Activated CD4-positive, alpha-beta T cell treated with anti-CD3 and anti-CD28 coated beads, Interleukin-2, amount 50 U/mL, for 1 hour (primary cell): Measurements from ENCODE around the gene CD46.
A peak's percentile ranks its signal among the peaks of the same experiment; 100 is the strongest.
"Not testable (repeated sequence)": the region's sequence is repeated elsewhere in the genome, so short reads cannot be mapped to it uniquely, and the experiment has no call there.

Experiments
- DNase-seq: peaks from one replicate; pipeline ENCODE4 v3.0.0-alpha.2; 2020

The CD46 gene

DNA sequence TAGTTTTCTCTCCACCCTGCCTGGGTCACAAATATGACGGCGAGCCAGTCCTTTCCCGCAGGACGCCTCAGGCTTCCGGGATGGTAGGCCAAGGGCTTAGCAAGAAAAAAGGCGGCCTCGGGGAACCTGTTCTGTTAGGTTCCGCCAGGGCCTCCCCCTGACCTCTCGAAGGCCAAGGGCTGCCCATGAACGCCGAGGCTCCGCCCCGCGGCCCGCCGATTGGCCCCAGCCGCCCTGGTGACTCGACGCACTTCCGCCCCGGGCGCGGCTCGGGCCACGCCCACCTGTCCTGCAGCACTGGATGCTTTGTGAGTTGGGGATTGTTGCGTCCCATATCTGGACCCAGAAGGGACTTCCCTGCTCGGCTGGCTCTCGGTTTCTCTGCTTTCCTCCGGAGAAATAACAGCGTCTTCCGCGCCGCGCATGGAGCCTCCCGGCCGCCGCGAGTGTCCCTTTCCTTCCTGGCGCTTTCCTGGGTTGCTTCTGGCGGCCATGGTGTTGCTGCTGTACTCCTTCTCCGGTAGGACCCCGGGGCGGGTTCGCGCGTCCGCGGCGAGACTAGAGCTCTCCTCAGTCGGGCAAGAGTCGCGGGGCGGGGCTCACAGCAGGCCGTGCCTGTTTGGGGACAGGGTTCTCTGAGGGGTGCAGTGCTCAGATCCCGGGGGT is at the start of gene CD46:
Gene CD46 (plus strand): TSS at position 265 of the 666 bp plus-strand sequence. CDS start 159 bp downstream, at position 424.
- peak; percentile 92 for DNase-seq

DNA sequence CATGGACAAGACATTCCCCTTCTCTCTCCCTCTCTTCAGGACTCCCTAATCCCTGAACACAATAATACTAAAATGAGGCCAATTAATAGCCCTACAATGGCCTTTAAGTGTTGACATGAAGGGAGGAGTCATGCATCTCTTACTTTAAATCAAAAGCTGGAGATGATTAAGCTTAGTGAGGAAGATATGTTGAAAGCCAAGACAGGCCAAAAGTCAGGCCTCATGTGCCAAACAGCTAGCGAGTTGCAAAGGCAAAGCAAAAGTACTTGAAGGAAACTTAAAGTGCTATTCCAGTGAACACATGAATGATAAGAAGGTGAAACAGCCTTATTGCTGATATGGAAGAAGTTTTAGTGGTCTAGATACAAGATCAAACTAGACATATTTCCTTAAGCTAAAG is 49.5 kb upstream of the CD46 start:
- no peak for DNase-seq

DNA sequence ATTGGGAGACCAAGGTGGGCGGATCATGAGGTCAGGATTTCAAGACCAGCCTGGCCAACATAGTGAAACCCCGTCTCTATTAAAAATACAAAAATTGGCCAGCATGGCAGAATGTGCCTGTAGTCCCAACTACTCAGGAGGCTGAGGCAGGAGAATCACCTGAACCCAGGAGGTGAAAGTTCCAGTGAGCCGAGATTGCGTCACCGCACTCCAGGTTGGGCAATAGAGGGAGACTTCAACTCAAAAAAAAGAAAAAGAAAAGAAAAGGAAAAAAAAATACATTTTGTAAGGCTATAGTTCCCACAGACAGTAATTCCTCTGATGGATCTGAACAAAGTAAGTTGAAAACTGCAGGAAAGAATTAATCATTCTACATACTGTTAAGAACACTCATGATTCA is 48.1 kb upstream of the CD46 start:
- DNase-seq, result no peak

DNA sequence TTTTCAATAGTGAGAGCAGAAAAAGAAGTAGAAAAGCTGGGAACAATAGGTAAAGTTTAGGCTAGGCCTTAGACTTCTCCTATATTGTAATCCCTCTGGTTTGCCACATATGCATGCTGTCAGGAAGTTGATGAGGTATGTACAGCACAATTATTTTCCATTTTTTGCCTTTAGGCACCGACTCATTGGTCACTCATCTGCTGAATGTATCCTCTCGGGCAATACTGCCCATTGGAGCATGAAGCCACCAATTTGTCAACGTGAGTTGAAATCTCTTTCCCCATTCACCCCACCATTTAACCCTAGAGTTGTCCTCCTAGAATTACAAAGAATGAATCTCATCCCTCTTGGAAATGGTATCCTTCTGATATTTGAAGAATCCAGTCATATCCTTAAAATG is 43.9 kb upstream of the CD46 start:
- not testable (repeated sequence) for DNase-seq

DNA sequence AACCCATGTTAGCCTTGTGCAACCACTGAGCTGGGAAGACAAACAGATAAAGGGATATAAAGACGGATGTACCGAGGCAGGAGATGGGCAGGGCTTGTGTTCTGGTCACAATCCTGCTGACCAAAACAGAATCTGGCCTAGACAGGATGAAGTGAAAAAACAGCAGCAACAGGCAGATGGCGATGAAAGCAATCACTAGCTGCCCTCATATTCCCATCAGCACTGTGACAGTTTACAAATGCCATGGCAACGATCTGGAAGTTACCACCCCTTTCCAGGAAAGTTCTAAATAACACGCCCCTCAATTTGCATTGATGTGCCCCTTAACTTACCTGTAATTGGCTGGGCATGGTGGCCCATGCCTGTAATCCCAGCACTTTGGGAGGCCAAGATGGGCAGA is 40.6 kb upstream of the CD46 start:
- no peak for DNase-seq

DNA sequence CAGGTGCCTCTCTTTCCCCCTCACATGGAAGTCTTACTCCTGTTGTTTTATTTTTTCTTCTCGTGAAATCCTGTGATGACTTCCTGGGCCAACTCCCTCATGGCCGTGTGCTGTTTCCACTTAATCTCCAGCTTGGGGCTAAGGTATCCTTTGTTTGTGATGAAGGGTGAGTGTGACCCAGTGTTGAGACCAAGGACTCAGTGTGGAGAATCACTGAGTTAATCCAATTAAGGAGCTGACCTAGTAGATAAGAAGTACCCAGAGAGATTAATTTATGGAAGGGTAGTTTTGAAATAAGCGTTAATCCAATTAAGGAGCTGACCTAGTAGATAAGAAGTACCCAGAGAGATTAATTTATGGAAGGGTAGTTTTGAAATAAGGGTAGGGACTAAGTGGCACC is 39.2 kb upstream of the CD46 start:
- DNase-seq, result not testable (repeated sequence)

DNA sequence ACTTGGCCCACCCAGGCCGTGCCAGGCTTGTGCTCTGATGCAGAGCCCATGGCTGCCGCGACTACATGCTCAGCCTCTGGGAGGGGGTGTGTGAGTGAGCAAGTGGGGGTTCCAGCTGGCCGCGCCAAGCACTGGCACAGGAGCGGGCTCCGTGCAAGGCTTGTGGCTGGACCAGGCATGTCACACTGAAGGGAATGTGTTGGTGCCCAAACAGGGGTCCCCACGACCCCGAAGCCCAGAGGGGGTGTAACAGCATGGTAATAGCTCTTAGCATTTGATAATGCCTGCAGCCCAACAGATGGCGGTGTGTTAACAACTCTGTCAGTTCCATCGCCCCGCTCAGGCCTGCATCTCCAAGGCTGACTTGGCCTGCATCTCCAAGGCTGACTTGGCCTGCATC is 38.3 kb upstream of the CD46 start:
- DNase-seq, result no peak

DNA sequence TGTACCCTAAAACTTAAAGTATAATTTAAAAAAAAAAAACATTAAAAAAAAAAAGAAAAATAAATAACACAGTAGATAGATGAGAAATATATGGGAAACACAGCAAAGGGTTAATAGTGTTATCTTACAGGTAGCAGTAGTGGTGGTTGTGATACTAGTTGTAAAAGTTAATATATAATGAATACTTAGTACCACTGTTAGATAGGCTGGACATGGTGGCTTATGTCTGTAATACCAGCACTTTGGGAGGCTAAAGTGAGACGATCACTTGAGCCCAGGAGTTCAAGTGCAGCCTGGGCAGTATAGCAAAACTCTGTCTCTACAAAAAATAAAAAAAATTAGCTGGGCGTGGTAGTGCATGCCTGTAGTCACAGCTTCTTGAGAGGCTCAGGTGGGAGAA is 32.6 kb upstream of the CD46 start:
- DNase-seq, result no peak

DNA sequence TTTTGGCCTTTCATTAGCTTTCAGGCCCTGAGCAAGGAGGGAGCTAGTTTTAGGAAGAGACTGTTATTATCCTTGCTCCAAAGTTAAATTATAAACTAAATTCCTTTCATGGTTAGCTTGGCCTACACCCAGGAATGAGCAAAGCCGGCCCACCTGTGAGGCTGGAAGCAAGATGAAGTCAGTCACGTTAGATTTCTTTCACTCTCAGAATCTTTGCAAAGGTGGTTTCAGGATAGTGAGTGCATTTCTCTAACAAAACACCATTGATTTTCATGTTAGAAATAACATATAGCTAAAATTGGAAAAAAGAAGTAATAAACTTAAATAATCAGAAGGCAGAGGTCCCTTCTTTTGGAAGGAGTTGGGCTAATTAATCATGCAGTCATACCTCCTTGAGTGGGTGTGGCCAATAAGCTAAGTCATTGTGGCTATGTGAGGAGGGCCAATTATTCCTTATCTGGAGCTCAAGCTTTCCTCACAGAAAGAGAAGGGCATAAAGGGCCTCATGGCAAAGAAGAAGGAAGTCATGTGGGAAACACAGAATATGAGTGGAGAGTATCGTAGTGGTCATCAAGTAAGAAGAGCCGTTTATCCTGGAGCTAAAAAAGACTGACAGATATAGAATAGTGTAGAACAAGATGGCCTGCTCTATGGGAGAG is 23.5 kb upstream of the CD46 start:
- not testable (repeated sequence) for DNase-seq

DNA sequence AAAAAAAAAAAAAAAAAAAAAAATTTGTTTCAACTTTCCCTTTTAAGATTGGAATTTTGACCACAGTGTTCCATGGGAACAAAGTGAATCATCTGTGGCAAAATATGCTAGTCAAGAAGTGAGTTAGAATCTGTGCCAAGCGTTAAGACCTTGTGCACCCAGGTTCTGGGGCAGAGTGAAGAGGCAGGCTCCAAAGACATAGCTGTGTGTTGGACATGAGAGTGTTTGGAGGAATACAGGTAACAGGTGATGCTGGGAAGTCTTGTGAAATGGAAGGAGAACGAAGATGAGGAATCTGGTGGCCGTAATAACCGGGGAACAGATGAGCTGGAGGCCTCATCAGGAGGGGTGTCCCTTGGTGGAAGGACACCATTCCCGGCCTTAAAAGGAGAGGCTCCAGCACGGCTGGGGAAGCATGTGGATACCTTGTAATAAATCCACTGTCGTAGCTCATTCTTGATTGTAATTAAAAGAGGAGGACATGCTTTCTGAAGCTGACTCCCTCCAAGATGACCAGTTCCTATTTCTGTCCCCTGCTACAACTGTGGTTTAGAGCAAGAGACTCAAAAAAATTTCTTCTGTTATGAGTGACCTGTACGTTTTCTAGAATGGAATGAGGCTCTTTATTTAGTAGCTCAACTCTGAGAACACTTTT is 14.2 kb upstream of the CD46 start:
- not testable (repeated sequence) for DNase-seq

DNA sequence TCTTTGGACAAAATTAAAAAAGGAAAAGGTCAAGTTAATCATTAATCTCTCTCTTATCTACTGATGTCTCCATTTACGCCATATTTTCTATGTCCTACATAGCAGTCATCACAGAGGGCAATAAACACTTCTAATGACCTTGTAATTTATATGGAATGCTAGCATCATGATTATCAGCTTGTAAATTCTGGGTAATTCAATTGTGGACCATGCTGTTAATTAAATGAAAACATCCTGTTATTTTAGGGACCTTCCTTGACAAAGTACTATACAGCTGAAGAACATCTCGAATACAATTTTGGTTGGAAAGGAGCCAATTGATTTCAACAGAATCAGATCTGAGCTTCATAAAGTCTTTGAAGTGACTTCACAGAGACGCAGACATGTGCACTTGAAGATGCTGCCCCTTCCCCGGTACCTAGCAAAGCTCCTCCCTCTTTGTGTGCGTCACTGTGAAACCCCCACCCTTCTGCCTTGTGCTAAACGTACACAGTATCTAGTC is 13.6 kb upstream of the CD46 start:
- peak; percentile 34 for DNase-seq

DNA sequence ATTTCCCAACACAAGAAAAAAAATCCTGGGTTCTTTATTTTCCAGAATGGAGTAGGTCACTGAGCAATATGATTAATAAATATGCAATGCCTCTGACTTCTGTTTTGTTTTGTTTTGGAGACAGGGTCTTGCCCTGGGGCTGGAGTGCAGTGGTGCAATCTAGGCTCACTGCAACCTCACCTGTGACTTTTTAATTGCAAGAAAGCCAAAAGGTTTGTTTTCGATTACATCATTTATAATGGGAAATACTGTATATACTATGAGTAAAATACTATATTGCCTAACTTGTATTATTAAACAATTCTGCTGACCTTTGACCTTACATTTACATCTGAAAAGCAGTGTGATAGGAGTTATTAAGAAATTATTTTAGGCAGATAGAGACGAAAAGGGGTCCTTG is 11.6 kb upstream of the CD46 start:
- no peak for DNase-seq

DNA sequence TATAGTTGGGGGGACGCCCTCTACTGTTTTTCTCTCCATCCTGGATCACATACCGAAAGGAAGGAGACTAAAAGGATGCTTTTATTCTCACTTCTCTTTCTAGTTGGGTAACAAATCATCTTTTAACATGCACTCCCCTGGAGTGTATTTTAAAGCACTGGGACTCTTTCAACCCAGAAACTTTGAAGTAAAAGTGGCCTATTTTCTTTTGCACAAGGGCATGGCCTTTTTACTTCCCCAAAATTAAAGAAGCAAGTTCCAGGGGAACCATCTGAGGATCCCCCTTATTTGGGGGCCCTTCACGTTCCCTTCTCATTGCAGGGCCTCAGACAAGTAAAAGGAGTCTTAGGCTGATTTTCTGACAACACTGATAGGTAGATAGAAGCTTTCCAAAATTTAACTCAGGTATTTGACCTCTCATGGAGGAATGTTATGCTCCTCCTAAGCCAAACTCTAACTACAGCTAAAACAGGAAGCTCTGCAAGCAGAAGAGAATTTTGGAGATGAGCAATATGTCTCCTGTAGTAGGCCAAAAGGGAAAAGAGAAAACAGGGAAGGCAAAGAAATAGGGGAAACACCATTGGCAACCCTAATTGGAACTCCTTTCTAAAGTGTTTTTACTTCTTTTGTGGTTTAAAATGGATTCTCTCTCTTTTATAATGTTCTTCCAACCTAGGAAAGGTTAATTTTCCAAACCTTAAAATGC is 8.9 kb upstream of the CD46 start:
- no peak for DNase-seq

DNA sequence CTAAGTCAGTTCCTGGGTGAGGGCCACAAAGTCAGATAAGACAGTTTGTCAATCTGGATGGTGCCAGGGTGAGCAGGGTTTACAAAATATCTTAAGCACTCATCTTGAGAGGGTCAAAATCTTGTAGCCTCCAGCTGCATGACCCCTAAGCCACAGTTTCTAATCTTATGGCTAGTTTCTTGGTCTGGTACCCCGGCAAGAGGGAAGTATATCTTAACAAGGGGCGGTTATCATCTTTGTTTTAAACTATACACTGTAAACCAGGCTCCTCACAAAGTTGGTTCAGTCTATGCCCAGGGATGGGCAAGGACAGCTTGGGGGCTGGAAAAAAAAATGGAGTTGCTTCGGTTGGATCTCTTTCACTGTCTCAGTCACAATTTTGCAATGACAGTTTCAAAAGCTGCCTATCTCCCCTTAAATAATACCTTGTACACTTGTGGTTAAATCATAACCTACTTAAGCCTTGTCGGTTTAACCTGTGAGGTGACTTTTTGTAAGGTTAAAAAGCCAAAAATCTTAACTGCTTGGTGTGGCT is 7.8 kb upstream of the CD46 start:
- no peak for DNase-seq

DNA sequence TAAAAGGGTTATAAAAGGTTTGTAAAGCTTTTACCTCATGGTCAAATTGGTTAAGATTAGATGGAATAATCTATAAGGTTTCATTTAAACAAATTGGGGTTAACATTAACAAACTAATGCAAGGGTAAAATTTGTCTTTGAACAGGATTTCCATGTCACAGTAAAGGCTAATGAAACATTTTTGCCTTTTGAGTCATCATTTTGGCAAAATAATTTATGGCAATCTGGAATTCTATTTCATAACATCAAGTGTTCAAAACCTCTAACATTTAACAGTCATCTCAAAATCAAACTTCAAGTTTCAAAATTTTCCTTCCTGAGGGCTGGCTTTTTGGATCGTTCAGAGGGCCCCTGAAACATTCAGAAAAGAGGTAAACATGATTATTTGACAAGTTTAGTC is 6.6 kb upstream of the CD46 start:
- no peak for DNase-seq

DNA sequence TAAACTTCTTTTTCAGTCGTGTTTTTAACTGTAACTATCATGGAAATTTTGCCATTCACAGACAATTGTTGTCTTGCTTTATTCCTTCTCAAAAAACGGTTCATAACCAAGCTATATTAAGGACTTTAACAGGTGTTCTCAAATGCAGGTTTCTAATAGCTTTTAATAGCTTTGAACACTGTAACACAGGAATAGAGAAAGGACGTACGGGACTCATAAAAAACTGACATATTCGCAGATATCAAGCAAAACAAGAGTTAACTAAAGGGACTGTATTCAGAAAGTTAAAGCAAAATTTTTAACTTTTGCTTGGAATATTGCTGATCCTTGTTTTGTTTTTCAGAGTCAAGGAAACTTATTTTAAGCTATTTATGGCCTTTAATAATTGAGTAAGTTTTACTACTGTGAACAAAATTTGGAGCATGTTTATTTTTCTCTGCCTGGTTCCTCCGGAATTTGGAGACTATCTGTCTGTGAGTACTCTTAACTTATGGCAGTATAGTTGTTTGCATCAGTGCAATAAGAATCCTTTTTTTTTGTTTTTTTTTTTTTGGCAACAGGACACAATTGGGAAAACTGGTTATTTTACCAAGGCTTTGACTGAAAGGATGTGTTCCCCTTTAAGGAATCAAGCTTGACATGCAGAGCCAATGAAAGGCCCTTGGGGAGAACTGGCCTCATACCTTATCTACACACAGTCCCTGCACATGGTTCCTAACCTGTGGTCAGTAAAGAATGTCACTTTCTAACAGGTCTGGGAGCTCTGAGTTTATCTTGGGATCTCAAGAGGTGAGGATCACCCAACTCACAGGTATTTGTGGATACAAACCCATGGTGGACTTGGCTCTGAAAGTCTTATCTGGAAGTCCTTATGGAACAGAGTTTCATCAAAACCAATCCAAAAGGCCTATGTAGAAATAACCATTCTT is 5.8 kb upstream of the CD46 start:
- DNase-seq, result no peak

DNA sequence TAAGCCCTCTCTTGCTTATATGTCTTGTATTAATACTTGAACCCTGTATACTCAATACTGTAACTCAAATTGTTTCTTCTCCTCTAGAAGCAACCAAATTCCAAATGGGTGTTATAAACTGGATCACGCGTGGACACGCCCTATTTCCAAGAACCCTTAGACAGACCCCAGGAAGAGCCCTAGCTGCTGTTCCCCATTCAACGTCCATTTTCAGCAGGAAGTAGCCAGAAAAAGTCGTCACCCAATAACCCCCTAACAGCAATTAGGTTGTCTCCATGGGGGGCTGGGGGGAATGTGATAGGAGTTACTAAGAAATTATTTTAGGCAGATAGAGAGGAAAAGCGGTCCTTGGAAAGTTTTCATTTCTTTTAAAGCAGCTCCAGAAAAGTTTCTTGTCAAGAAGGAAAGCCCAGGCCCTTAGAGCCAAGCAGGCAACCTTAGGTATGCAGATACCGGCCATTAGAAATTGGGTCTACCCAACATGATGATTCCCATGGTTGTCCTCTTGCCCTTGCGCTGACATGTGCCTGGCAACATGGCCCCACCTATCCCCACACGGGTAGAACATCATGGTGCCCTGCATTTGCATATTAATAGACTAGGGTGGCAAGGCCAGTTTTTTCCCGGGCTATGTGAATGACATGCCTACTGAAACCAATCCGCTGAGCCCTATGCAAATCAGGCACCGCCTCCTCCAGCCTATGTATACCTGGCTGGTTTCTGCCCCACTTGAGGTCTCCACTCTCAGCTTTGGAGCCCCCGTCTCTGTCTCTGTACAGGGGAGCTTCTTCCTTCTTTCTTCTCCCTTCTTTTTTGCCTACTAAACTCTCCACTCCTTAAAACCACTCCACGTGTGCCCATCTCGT is 4.0 kb upstream of the CD46 start:
- no peak for DNase-seq

DNA sequence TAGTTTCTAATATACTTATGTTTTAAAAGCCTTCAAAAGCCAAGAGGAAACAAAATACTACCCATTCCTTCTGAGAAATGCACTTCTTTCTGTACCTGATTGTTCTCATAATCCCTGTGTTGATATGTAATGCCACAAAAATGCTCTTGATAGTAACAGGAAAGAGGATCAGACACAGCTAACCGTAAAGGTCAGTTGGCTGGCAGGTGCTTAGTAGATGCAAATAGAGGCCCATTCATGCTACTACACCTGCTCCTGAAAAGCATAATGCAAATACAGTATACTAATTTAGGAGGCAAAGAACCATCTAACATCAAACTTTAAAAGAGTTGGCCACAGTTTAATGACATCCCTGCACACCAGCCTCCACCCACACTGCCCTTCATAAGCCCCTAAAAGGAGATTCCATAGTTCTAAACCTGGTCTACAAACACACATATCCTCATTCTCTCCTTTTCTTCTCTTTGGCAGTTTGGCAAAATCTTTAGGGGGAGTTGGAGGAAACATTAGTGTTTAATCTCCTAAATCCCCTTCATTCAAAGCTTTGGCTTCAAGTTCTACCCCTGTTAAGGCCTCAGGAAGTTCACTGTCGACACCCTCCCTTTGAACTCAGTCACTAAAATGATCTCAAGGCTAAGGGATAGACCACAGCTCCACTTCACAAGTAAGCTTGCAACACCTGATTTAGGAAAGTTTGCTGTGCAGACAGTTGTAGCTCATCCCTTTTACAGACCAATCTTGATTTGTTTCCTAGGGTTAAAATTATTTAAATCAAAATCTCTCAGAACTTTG is 2.9 kb upstream of the CD46 start:
- no peak for DNase-seq

DNA sequence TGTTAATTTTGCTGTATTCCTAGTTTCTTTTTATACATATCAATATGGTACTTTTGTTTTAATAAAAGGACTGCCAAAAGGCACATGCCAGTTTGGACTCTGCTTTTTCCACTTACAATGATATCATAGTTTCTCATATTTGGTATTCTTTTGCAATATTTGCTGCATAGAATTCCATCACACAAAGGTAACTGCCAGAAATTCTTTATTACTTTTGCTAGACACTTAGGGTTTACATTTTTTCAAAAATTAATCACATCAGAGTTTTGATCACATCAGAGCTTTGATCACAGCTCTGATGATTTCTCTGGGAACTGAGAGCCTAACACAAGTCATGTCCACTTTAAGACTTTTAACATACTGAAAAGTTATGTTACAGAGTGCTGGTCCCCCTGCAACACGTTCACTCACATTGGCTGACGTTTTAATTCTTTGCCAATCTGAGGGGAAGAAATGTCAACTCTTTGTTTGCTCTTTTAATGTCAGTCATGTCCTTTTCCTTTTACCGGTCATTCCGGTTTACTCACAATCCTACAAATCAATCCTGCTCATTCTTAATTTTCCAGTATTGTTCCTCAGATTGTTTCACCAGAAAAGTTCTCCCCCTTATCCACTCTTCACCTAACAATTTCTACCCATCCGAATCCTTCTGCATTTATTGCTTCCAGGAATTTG is 1.1 kb upstream of the CD46 start:
- DNase-seq, result no peak

DNA sequence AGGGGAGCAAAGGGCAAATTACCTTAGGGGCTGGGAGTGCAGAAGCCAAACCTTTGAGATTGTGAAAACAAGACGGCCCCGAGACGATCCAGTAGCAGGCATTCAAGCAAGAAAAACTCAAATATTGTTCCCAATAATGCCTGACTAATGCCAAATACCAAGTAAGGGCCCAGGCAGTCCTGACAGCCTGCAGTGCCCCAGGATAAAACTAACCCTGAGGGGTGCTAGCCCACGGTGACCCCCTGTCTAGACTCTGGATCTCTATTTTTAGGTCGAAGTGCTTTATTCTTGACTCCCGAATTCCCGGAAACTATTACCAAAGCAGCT is 428 bp upstream of the CD46 start:
- not testable (repeated sequence) for DNase-seq
